ENCODE measurements around the gene PON2.

Gene PON2

DNA sequence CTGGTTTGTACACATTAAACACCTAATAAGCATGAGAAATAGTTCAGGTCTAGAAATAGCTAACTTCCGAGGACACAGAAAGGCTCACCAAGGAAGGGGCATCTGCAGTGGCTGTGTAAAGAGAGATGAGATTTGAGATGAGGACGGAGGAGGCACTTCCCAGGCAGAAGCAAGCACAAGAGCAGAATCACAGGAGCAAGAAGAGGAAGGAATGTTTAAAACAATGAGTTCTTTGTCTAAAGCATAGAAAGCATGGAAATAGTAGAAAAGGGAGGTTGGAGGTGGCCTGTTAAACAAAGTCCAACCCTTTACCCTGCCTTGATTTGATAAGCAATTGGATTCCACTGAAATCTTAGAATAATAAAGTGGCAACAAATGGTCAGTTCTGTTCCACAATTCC, 27.1 kb downstream of the PON2 start:
- H3K27me3 ChIP-seq (ENCODE audit: control insufficient read depth in 2 of 2, insufficient read depth in 2 of 2, low read length in 2 of 2) = no peaks in the 10 kb centered on the region
- H3K36me3 ChIP-seq (ENCODE audit: control insufficient read depth in 2 of 2, insufficient read depth in 2 of 2, low read length in 2 of 2) = peaks cover 21 to 30% of the 10 kb centered on the region in 2 donors
- no peak overlapping the region for H3K4me3 ChIP-seq (ENCODE audit: low read length in 2 of 2)
- H3K9me3 ChIP-seq (ENCODE audit: control insufficient read depth in 2 of 2, low read length in 2 of 2) = no peaks in the 10 kb centered on the region
- no peaks in the 10 kb centered on the region for H3K4me1 ChIP-seq (ENCODE audit: control insufficient read depth in 2 of 2, insufficient read depth in 2 of 2, low read length in 2 of 2)
- H3K27ac ChIP-seq (ENCODE audit: low read depth in 2 of 2, low read length in 2 of 2) = no peak overlapping the region
- H3K9ac ChIP-seq (ENCODE audit: low read depth in 1 of 2, low read length in 2 of 2) = no peak overlapping the region

DNA sequence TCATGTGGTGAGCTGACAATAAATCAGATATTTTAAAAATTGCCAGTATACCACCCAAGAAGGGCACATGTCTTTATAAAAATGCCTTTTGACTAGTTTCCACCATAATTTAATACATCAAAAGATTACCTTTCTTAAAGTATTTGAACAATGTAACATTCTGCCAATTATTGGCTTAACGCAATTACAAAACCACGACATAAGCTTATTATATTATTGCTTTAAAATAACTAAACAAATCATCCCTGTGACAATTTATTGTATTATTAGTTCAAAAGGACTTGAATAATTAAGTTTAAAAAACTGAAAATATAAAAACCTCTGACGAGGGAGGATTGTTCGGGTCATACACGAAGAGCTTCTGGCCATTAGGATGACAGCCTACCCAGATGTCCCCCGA, 29.0 kb downstream of the PON2 start:
- Histone ChIP-seq H3K27me3 (ENCODE audit: control insufficient read depth in 2 of 2, insufficient read depth in 2 of 2, low read length in 2 of 2) (no peaks in the 10 kb centered on the region), H3K4me1 (ENCODE audit: control insufficient read depth in 2 of 2, insufficient read depth in 2 of 2, low read length in 2 of 2) (no peaks in the 10 kb centered on the region), H3K9ac (ENCODE audit: low read depth in 1 of 2, low read length in 2 of 2) (no peak overlapping the region), H3K27ac (ENCODE audit: low read depth in 2 of 2, low read length in 2 of 2) (no peak overlapping the region), H3K9me3 (ENCODE audit: control insufficient read depth in 2 of 2, low read length in 2 of 2) (no peaks in the 10 kb centered on the region), H3K4me3 (ENCODE audit: low read length in 2 of 2) (no peak overlapping the region), H3K36me3 (ENCODE audit: control insufficient read depth in 2 of 2, insufficient read depth in 2 of 2, low read length in 2 of 2) (peaks cover 14 to 25% of the 10 kb centered on the region in 2 donors)

GRCh38 chr7:95405208-95405607, 29.6 kb downstream of the PON2 start:
- H3K27me3 ChIP-seq (ENCODE audit: control insufficient read depth in 2 of 2, insufficient read depth in 2 of 2, low read length in 2 of 2) = no peaks in the 10 kb centered on the region
- H3K36me3 ChIP-seq (ENCODE audit: control insufficient read depth in 2 of 2, insufficient read depth in 2 of 2, low read length in 2 of 2) = peaks cover 14 to 22% of the 10 kb centered on the region in 2 donors
- H3K27ac ChIP-seq (ENCODE audit: low read depth in 2 of 2, low read length in 2 of 2) = no peak overlapping the region
- no peak overlapping the region for H3K4me3 ChIP-seq (ENCODE audit: low read length in 2 of 2)
- H3K4me1 ChIP-seq (ENCODE audit: control insufficient read depth in 2 of 2, insufficient read depth in 2 of 2, low read length in 2 of 2) = no peaks in the 10 kb centered on the region
- H3K9ac ChIP-seq (ENCODE audit: low read depth in 1 of 2, low read length in 2 of 2) = no peak overlapping the region
- no peaks in the 10 kb centered on the region for H3K9me3 ChIP-seq (ENCODE audit: control insufficient read depth in 2 of 2, low read length in 2 of 2)

DNA sequence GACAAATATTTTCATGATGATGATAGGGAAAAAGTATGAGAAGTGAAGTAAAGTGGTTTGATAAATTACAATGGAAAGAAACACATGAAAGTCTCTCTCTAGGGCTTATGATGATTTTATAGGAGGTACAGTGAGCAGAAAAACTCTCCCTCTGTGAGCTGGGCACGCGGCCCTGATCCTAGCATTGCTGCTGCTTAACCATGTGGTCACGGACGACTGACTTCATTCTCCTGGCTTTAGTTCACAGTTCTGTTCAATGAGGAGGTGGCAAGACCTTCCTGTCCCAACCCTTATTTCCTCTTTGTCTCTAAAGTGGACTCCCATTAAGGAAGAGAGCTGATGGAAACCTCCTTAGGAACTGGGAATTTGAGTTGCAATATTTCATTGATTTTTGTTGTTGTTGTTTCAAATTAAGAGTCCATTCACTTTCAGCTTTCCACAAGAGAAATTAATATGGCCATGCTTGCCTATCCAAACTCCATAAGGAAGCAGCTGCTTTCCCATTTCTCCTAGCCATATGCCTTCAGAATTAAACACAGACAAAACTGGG, 30.4 kb downstream of the PON2 start:
- H3K4me3 ChIP-seq (ENCODE audit: low read length in 2 of 2) = no peak overlapping the region
- H3K4me1 ChIP-seq (ENCODE audit: control insufficient read depth in 2 of 2, insufficient read depth in 2 of 2, low read length in 2 of 2) = no peaks in the 10 kb centered on the region
- no peak overlapping the region for H3K27ac ChIP-seq (ENCODE audit: low read depth in 2 of 2, low read length in 2 of 2)
- no peaks in the 10 kb centered on the region for H3K27me3 ChIP-seq (ENCODE audit: control insufficient read depth in 2 of 2, insufficient read depth in 2 of 2, low read length in 2 of 2)
- no peaks in the 10 kb centered on the region for H3K9me3 ChIP-seq (ENCODE audit: control insufficient read depth in 2 of 2, low read length in 2 of 2)
- H3K9ac ChIP-seq (ENCODE audit: low read depth in 1 of 2, low read length in 2 of 2) = no peak overlapping the region
- peaks cover 10 to 17% of the 10 kb centered on the region in 2 donors for H3K36me3 ChIP-seq (ENCODE audit: control insufficient read depth in 2 of 2, insufficient read depth in 2 of 2, low read length in 2 of 2)

DNA sequence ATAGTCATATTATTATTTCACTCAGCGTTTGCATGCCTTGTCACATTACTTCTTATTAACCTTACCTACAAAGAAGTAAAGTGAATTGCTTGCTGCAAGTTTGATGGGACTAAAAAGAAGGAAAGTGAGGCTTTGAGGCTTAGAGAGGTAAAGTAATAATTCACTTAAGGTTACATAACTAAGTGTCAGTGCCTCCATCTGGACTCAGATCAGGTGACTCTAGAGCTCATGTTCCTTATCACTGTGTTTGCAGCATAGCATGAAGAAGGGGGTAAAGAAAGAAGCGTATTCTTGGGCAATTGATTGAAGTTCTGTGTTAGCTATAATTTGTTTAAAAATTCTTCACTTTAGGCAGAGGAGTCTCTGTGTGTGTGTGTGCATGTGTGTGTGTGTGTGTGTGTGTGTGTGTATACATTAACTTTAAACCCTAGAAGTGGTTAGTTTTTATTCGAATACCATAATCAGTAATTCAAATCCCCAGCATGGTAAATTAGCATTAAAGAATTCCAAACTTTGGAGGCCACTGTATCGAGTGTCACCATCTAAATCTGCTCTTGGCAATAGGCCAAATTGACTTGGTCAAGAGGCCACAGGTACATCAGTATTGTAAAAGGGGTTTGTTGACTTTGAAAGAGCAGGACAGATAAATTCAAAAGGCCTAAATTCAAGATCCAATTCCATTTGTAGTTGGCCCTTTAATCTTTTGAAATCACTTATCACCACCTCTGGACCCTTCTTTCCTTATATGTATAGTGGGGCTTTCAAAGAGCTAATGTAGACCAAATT, 36.5 kb downstream of the PON2 start:
- H3K9me3 ChIP-seq (ENCODE audit: control insufficient read depth in 2 of 2, low read length in 2 of 2) = no peaks in the 10 kb centered on the region
- peaks cover 0 to 8% of the 10 kb centered on the region in 2 donors for H3K4me1 ChIP-seq (ENCODE audit: control insufficient read depth in 2 of 2, insufficient read depth in 2 of 2, low read length in 2 of 2)
- no peak overlapping the region for H3K27ac ChIP-seq (ENCODE audit: low read depth in 2 of 2, low read length in 2 of 2)
- peaks cover 0 to 8% of the 10 kb centered on the region in 2 donors for H3K27me3 ChIP-seq (ENCODE audit: control insufficient read depth in 2 of 2, insufficient read depth in 2 of 2, low read length in 2 of 2)
- no peak overlapping the region for H3K9ac ChIP-seq (ENCODE audit: low read depth in 1 of 2, low read length in 2 of 2)
- H3K36me3 ChIP-seq (ENCODE audit: control insufficient read depth in 2 of 2, insufficient read depth in 2 of 2, low read length in 2 of 2) = peaks cover 0 to 4% of the 10 kb centered on the region in 2 donors
- no peak overlapping the region for H3K4me3 ChIP-seq (ENCODE audit: low read length in 2 of 2)

GRCh38 chr7:95397381-95397780, 37.4 kb downstream of the PON2 start:
- Histone ChIP-seq H3K9ac (ENCODE audit: low read depth in 1 of 2, low read length in 2 of 2) (no peak overlapping the region), H3K36me3 (ENCODE audit: control insufficient read depth in 2 of 2, insufficient read depth in 2 of 2, low read length in 2 of 2) (no peaks in the 10 kb centered on the region), H3K27me3 (ENCODE audit: control insufficient read depth in 2 of 2, insufficient read depth in 2 of 2, low read length in 2 of 2) (peaks cover 0 to 8% of the 10 kb centered on the region in 2 donors), H3K9me3 (ENCODE audit: control insufficient read depth in 2 of 2, low read length in 2 of 2) (no peaks in the 10 kb centered on the region), H3K4me1 (ENCODE audit: control insufficient read depth in 2 of 2, insufficient read depth in 2 of 2, low read length in 2 of 2) (peaks cover 0 to 8% of the 10 kb centered on the region in 2 donors), H3K4me3 (ENCODE audit: low read length in 2 of 2) (peak overlapping the region; percentile 73 to 80), H3K27ac (ENCODE audit: low read depth in 2 of 2, low read length in 2 of 2) (no peak overlapping the region)

GRCh38 chr7:95396136-95397032, 38.4 kb downstream of the PON2 start, which contains the start of gene PON3:
Gene PON3, minus strand, starts transcription at chr7:95396375. Its CDS starts 25 bp downstream, at chr7:95396350.
- H3K9ac ChIP-seq (ENCODE audit: low read depth in 1 of 2, low read length in 2 of 2) = peak within 1 kb of the TSS; percentile 56 to 64
- no peak within 1 kb of the TSS for H3K27ac ChIP-seq (ENCODE audit: low read depth in 2 of 2, low read length in 2 of 2)

DNA sequence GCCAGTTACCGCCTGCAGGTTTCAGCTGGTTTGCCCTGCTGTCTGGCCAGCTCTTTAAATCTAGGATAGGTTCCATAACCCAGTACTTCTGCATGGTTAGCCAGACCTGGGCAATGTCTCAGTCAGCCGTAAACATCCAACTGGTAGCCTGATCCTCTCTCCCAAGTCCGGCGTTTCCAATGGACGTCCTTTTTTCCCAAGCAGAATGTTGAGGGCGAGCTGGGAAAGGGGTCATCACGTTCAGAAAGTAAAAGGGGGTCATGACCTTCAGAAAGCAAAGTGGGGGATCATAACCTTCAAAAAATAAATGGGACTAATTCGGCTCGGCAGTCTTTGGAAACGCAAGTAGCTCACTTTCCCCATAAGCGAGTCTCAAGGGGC, 39.1 kb downstream of the PON2 start:
- peaks cover 0 to 8% of the 10 kb centered on the region in 2 donors for H3K4me1 ChIP-seq (ENCODE audit: control insufficient read depth in 2 of 2, insufficient read depth in 2 of 2, low read length in 2 of 2)
- peak overlapping the region; percentile 73 to 80 for H3K4me3 ChIP-seq (ENCODE audit: low read length in 2 of 2)
- H3K9ac ChIP-seq (ENCODE audit: low read depth in 1 of 2, low read length in 2 of 2) = peak overlapping the region in 1 of 2 donors; percentile 64
- H3K36me3 ChIP-seq (ENCODE audit: control insufficient read depth in 2 of 2, insufficient read depth in 2 of 2, low read length in 2 of 2) = no peaks in the 10 kb centered on the region
- H3K27me3 ChIP-seq (ENCODE audit: control insufficient read depth in 2 of 2, insufficient read depth in 2 of 2, low read length in 2 of 2) = peaks cover 0 to 8% of the 10 kb centered on the region in 2 donors
- H3K9me3 ChIP-seq (ENCODE audit: control insufficient read depth in 2 of 2, low read length in 2 of 2) = no peaks in the 10 kb centered on the region
- H3K27ac ChIP-seq (ENCODE audit: low read depth in 2 of 2, low read length in 2 of 2) = no peak overlapping the region

More at GRCh38 chr7:95396136-95397032, 38.4 kb downstream of the PON2 start, which contains the start of gene PON3:
- Histone ChIP-seq H3K9me3 (ENCODE audit: control insufficient read depth in 2 of 2, low read length in 2 of 2) (no peaks in the 10 kb centered on the region), H3K4me3 (ENCODE audit: low read length in 2 of 2) (peak within 1 kb of the TSS; percentile 73 to 80), H3K4me1 (ENCODE audit: control insufficient read depth in 2 of 2, insufficient read depth in 2 of 2, low read length in 2 of 2) (peaks cover 0 to 8% of the 10 kb centered on the region in 2 donors), H3K27me3 (ENCODE audit: control insufficient read depth in 2 of 2, insufficient read depth in 2 of 2, low read length in 2 of 2) (peaks cover 0 to 8% of the 10 kb centered on the region in 2 donors), H3K36me3 (ENCODE audit: control insufficient read depth in 2 of 2, insufficient read depth in 2 of 2, low read length in 2 of 2) (no peaks in the 10 kb centered on the region)

GRCh38 chr7:95394370-95394769, 40.5 kb downstream of the PON2 start:
- Histone ChIP-seq H3K36me3 (ENCODE audit: control insufficient read depth in 2 of 2, insufficient read depth in 2 of 2, low read length in 2 of 2) (no peaks in the 10 kb centered on the region), H3K9ac (ENCODE audit: low read depth in 1 of 2, low read length in 2 of 2) (no peak overlapping the region), H3K27me3 (ENCODE audit: control insufficient read depth in 2 of 2, insufficient read depth in 2 of 2, low read length in 2 of 2) (peaks cover 0 to 8% of the 10 kb centered on the region in 2 donors), H3K27ac (ENCODE audit: low read depth in 2 of 2, low read length in 2 of 2) (no peak overlapping the region), H3K4me3 (ENCODE audit: low read length in 2 of 2) (no peak overlapping the region), H3K4me1 (ENCODE audit: control insufficient read depth in 2 of 2, insufficient read depth in 2 of 2, low read length in 2 of 2) (peaks cover 0 to 8% of the 10 kb centered on the region in 2 donors), H3K9me3 (ENCODE audit: control insufficient read depth in 2 of 2, low read length in 2 of 2) (no peaks in the 10 kb centered on the region)
